Mucosa of descending colon (tissue), 3 donors: ENCODE data around the gene PLCD3. TPM values are rescaled to one million over a fixed set of nuclear protein-coding genes. Genes with fewer than 3 reads are reported as not detected.

Experiments used
- ATAC-seq: fragments of 200-7000 bp; cut with Tn5 transposase; one replicate; pipeline ENCODE4 v1.9.1; 2020; ENCODE audit warnings: mild to moderate bottlenecking, moderate library complexity
- DNase-seq, 3 donors: peaks; one replicate each; pipeline ENCODE4 v3.0.0-alpha.2; 2020
- H3K36me3 ChIP-seq: fragments of 200-600 bp; one replicate; pipeline ENCODE4 v1.8.0; 2021; ENCODE audit warnings: low read depth, mild to moderate bottlenecking
- H3K4me1 ChIP-seq: fragments of 200-600 bp; one replicate; pipeline ENCODE4 v1.8.0; 2021; ENCODE audit warnings: low read depth, mild to moderate bottlenecking
- H3K4me3 ChIP-seq: fragments of 200-600 bp; one replicate; pipeline ENCODE4 v1.8.0; 2021; ENCODE audit warnings: mild to moderate bottlenecking
- H3K9me3 ChIP-seq: fragments of 200-600 bp; one replicate; pipeline ENCODE4 v1.8.0; 2021; ENCODE audit warnings: mild to moderate bottlenecking
- intact Hi-C, 2 donors: fragments of 100-400 bp; cut with DNase I in 1 of 2; cut with micrococcal nuclease in 1 of 2; formaldehyde crosslinking; loops; one replicate each; pipeline versions ENCODE4 v1.11.0 to v1.11.1; 2022; cut with DNase I, micrococcal nuclease
- total RNA-seq, 3 donors: library from RNA; stranded (reverse); fragmentation: NEBNext Ultra II Directional in 2 of 3; extraction: Animal tissue kit (Norgen Biotek cat#: 25700) in 2 of 3; gene quantifications; one replicate each; pipeline versions ENCODE4 v1.2.1 to v1.2.4, GENCODE V29; 2021 to 2023
- TF ChIP-seq, protein P1 (sequence below): fragments of 200-600 bp; IDR thresholded peaks from one replicate; pipeline ENCODE4 v1.8.0; 2022; ENCODE audit warnings: antibody characterized with exemption, mild to moderate bottlenecking
- donor health status: DM: no; HTN: no; CAD: no; lungs with moderate emphysema.
- donor health status: DM: no; HTN: no; CAD: no.
- donor health status: DM: no; HTN: yes; CAD: no.

The PLCD3 gene
- total RNA-seq, 3 donors from 2014 or later: 205 to 562 (median 232) TPM

DNA sequence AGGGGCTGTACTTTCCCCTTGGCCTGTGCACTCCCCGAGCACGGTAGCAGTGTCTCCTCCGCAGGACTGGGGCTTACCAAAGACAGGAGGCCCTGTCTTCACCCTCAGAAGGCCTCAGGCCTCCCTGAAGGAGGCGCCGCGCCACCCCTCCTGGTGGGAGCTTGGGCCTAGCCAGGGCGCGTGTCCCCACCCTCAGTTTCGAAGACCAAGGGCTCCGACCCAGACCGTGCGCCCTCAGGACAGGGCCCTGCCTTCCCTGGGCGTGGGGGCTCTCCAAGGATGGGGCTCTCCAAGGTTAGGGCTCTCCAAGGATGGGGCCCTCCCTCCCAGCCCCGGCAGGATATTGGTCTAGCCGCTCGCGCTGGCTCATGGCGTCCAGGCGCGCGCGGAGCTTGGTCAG is 11.8 kb downstream of the PLCD3 start:
- no peaks in the 10 kb centered on the region for H3K9me3 ChIP-seq
- peaks cover 28% of the 10 kb centered on the region for H3K4me1 ChIP-seq
- peaks cover 4% of the 10 kb centered on the region for H3K36me3 ChIP-seq
- intact Hi-C loops: no loop called here
- ATAC-seq: no peak
- TF ChIP-seq, protein P1, sequence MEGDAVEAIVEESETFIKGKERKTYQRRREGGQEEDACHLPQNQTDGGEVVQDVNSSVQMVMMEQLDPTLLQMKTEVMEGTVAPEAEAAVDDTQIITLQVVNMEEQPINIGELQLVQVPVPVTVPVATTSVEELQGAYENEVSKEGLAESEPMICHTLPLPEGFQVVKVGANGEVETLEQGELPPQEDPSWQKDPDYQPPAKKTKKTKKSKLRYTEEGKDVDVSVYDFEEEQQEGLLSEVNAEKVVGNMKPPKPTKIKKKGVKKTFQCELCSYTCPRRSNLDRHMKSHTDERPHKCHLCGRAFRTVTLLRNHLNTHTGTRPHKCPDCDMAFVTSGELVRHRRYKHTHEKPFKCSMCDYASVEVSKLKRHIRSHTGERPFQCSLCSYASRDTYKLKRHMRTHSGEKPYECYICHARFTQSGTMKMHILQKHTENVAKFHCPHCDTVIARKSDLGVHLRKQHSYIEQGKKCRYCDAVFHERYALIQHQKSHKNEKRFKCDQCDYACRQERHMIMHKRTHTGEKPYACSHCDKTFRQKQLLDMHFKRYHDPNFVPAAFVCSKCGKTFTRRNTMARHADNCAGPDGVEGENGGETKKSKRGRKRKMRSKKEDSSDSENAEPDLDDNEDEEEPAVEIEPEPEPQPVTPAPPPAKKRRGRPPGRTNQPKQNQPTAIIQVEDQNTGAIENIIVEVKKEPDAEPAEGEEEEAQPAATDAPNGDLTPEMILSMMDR: no peak
- no peak overlapping the region for H3K4me3 ChIP-seq
- no peak for DNase-seq

DNA sequence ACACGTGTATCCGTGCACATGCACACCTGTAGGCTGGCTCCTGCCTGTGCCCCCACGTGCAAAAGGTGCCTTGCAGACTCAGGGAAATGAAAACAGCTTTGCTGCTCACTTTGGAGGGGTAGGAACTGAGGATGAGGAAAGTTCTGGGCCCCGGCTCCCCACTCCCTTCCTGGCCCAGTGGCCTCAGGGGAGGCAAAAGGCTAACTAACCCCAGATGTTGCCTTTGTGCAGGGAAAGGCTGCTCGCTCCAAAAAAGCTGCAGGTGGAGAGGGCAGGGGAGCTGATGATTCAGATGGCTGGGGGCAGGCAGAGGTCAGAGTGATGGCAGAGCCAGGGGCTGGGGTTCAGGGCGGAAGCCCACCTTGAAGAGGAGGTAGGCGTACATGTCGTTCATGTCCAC is 12.4 kb downstream of the PLCD3 start:
- H3K36me3 ChIP-seq: peaks cover 4% of the 10 kb centered on the region
- TF ChIP-seq, protein P1: no peak
- ATAC-seq: no peak
- peaks cover 24% of the 10 kb centered on the region for H3K4me1 ChIP-seq
- no peaks in the 10 kb centered on the region for H3K9me3 ChIP-seq
- intact Hi-C loops: loop anchor here in 1 of 2 donors (10.0 kb wide), 1 partner anchor 195 kb away; no protein-coding TSS in a partner anchor
- no peak overlapping the region for H3K4me3 ChIP-seq
- DNase-seq: no peak

DNA sequence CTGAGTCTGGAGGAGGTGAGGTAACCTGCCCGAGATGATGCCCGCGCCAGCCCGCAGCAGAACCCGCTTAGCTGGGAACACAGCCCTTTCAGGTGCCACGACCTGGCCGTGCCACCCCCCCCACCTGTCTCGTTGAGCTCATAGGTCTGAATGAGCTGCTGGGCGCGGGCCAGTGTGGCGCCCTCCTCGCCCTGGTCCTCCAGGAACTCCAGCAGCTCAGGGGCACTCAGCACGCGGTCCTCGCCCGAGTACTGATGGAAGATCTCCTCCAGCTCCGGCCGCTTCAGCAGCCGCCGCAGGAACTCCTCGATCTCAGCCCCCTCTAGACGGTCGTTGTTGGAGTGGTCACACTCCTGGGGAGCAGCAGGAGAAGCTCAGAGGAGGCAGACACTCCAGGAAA is 13.6 kb downstream of the PLCD3 start:
- Histone ChIP-seq H3K9me3 (no peaks in the 10 kb centered on the region), H3K4me1 (peaks cover 11% of the 10 kb centered on the region), H3K4me3 (no peak overlapping the region), H3K36me3 (peaks cover 4% of the 10 kb centered on the region)
- TF ChIP-seq, protein P1: no peak
- intact Hi-C loops: loop anchor here in 1 of 2 donors (10.0 kb wide), 1 partner anchor 194 kb away; no protein-coding TSS in a partner anchor
- no peak for DNase-seq
- ATAC-seq: no peak

DNA sequence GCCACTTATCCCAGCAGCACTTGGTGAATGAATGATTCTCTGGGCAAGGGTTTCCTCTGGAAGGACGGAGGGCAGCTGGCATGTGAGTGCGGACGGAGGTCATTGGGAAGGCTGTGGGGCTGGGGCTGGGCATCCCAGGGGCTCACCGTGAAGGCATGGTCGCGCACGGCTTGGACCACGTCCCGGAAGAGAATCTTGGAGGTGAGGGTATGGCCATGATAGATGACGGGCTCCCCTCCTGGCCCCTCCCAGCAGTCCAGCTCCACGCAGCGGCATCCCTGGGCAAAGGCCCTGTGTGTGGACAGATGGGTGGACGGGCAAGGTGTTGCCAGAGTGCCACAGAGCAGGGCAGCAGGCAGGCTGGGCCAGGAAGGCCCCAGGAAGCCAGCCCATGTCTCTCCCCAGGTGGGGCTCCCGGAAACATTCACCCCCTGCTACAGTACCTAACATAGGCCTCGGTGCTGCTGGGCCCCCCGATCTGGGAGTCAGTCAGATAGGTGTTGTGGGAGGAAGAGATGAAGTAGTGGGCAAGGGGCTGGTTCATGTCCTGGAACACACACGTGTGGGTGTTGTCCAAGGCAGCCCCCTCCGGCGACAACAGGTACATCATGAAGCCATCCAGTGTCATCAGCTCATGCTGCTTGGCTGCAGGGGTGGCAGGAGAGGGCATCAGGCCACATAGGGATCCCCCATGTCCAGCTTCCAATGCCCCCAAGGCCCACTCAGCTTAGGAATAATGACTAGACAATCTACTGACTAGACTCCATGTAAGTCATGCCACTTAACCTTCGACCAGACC is 14.3 kb downstream of the PLCD3 start:
- intact Hi-C loops: loop anchor here in 1 of 2 donors (10.0 kb wide), 1 partner anchor 193 kb away; no protein-coding TSS in a partner anchor
- DNase-seq (no peak), ATAC-seq (no peak)
- peaks cover 4% of the 10 kb centered on the region for H3K36me3 ChIP-seq
- peaks cover 8% of the 10 kb centered on the region for H3K4me1 ChIP-seq
- TF ChIP-seq, protein P1: no peak
- no peak overlapping the region for H3K4me3 ChIP-seq
- H3K9me3 ChIP-seq: no peaks in the 10 kb centered on the region

DNA sequence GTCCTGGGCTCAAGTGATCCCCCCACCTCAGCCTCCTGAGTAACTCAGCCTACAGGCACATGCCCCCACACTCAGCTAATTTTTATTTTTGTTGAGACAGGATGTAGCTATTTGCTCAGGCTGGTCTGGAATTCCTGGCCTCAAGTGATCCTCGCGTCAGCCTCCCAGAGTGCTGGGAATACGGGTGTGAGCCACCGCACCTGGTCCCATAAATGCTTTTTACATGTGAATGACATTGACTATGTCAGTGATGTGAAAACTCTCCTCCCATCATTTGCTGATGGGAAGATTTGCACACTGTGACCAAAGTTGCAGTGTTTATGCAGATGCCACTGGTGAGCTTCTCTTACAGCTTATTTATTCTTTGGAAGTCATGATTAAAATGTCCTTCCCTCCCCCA is 15.0 kb downstream of the PLCD3 start:
- ATAC-seq (no peak), DNase-seq (no peak)
- Histone ChIP-seq H3K4me1 (peaks cover 4% of the 10 kb centered on the region), H3K36me3 (peaks cover 4% of the 10 kb centered on the region), H3K9me3 (no peaks in the 10 kb centered on the region), H3K4me3 (no peak overlapping the region)
- intact Hi-C loops: loop anchor here in 1 of 2 donors (10.0 kb wide), 1 partner anchor 193 kb away; no protein-coding TSS in a partner anchor
- TF ChIP-seq, protein P1: no peak
